UCSD-AML1 (cell line): ENCODE measurements around the gene ABLIM2.

Experiments used
- DNase-seq: peaks from one replicate; lab custom pipeline; 2025; ENCODE audit not compliant: unreplicated experiment; lab: John Stamatoyannopoulos, UW

The ABLIM2 gene

DNA sequence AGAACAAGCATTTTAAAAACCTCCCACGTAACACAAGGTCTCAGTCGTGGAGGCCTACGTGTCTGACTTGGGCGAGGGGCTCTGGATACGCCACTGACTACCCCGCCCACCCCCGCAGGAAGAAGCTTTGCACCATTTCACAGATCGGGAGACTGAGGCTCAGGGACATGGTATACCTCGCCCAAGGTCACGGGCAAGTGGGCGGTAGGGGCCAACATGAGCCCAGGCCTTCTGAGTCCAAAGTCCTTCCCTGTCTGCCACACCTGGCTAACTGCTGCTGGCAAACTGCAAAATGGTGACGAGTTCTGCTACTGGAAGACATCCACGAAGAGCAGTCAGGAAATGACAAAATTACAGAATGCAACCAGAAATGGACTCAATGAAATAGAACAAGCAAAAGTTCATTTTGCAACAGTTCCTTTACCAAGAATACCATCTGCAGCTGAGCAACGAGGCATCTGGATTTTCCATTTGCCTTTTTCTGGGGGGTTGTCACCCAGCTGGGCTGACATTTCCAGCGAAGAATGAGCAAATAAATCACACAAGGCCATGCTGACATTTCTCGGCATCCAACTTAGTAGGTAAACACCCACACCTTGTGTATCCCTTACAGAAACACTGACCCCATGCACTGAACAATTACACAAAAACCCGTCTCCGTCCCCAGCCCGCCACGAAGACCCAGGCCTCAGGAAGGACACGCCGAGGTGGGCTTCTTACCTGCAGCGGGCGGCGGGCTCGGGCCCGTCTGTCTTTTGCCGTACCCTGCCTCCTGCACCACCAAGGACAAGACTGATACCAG, 148.7 kb downstream of the ABLIM2 start:
- DNase-seq = no peak

- no peak for DNase-seq
Measured at GRCh38 chr4:8009097-8009496, 149.5 kb downstream of the ABLIM2 start.

GRCh38 chr4:8008391-8008790, 150.2 kb downstream of the ABLIM2 start:
- no peak for DNase-seq

GRCh38 chr4:8007581-8007980, 151.0 kb downstream of the ABLIM2 start:
- no peak for DNase-seq

DNA sequence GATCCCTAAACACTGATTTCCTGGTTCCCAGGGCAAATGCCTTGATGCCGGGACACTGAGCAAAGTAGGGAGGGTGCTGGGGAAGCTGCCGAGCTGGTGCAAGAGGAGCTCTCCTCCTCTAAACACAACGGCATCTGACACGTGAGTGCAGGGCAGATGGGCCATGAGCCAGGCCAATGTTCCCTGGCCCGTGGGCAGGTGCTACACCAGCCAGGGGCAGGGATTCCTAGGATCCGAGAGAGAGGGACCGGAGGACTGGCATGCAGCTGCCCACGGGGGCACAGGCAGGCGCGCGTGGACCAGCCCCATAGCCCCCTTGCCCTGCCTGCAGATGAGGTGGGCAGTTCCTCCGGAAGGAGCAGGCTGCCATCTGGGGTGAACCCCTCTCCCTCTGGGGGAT, 152.1 kb downstream of the ABLIM2 start:
- DNase-seq = no peak

- no peak for DNase-seq
Measured at GRCh38 chr4:8005814-8006215, 152.8 kb downstream of the ABLIM2 start.

GRCh38 chr4:8005033-8005808, 153.4 kb downstream of the ABLIM2 start:
- no peak for DNase-seq

DNA sequence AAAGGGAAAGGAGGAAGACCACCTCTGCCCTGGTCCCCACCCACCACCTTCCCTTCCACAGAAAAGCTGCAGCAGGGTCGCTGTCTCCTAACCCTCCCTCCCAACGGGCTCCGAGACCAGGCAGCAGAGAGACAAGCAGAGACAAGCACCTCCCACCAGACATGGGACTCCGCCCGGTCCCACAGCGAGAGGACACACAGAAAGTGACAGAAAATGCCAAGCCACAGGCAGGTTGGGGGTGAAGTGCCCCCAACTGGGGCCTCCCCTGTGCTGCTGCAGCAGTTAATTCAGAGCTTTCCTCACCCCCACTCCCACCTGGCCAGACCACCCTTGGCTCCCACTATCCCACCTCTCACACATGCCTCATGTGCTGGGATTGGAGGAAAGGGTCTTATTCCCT, 154.5 kb downstream of the ABLIM2 start:
- no peak for DNase-seq

GRCh38 chr4:8002525-8003309, 155.9 kb downstream of the ABLIM2 start:
- DNase-seq = no peak

- DNase-seq = no peak
Measured at GRCh38 chr4:8001564-8002355, 156.9 kb downstream of the ABLIM2 start.

GRCh38 chr4:8000721-8001491, 157.7 kb downstream of the ABLIM2 start:
- DNase-seq = no peak

- no peak for DNase-seq
Measured at GRCh38 chr4:8000247-8000646, 158.4 kb downstream of the ABLIM2 start.

DNA sequence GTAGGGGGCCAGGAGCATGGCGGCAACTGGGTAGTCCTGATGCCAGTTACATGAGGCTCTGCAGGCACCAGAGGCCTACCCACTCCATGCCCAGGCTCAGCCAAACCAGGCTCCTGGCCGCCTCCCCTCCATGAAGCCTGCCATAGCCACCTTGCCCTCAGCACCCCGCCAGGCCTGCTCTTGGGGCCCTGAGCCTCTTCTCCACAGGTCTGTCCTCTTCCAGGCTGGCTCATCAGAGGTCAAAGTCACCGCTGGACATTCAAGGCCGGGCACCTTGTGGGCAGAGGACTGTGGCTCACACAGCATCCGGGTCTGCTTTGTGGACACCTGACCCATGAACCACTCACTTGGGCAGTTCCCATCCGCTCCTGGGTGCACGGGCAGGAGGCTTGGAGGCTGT, 158.9 kb downstream of the ABLIM2 start:
- no peak for DNase-seq

DNA sequence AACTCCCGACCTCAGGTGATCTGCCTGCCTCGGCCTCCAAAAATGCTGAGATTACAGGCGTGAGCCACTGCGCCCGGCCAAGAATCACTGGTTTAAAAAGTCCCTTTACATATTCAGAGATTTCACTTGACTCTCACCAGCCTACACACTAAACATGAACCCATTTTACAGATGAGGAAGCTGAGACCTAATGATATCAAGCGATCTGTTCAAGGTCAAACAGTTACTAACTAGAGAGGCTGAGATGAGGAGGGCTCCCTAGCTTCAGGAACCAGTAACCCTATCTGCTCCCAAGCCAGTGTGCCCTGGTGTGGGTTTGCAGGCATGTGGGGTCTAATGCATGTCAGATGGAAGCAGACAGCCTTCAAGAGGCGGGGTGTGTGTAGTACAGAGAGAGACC, 159.3 kb downstream of the ABLIM2 start:
- DNase-seq = no peak

DNA sequence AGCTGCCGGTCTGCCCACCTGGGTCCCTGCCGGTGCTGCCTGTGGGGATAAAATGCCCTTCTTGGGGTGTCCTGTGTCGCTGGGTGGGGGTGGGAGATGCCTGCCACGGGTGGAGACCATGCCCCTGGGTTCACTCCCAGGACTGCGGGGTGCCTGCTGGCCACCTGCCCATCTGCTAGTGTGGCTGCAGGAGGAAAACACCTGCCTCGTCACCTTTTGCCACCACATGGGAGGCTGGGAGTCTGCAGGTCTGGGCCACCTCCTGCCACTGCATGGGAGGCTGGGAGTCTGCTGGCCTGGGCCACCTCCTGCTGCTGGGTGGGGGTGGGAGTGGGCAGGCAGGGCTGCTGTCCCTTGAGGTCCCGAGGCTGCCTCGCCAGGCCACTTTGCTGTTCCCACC, 160.2 kb downstream of the ABLIM2 start:
- DNase-seq = no peak

GRCh38 chr4:7995866-7996265, 162.7 kb downstream of the ABLIM2 start:
- DNase-seq = no peak

- no peak for DNase-seq
Measured at GRCh38 chr4:7995135-7995534, 163.5 kb downstream of the ABLIM2 start.

GRCh38 chr4:7993671-7994070, 164.9 kb downstream of the ABLIM2 start:
- DNase-seq = no peak

DNA sequence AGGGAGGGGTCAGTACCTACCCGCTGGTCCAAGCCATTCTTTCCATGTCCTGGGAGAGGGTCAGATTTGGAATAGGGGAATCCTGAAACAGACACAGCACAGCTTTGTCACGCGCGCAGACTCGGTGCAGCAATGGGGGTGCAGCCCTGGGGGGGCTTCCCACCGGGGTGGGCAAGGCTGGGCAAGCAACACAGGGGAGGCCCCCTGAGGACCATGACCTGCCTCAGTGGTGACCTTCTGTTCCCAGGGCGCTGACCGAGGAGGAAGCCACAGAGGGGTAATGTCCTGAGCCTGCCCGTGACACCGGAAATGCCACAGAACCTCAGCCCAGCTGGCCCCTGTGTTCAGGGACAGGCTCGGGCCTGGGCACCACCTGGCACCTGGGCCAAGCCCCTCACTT, 165.8 kb downstream of the ABLIM2 start:
- DNase-seq = no peak

GRCh38 chr4:7990807-7991459, 167.7 kb downstream of the ABLIM2 start:
- DNase-seq = no peak
